COLO668 (cell line): ENCODE results near the gene NFE2L1.
"Not testable (repeated sequence)": the region's sequence is repeated elsewhere in the genome, so short reads cannot be mapped to it uniquely, and the experiment has no call there.

ENCODE experiments used
- DNase-seq: peaks from one replicate; lab custom pipeline; 2025; ENCODE audit not compliant: unreplicated experiment; lab: John Stamatoyannopoulos, UW

Gene NFE2L1

GRCh38 chr17:48067245-48067644 lies 19.1 kb downstream of the NFE2L1 start:
- no peak for DNase-seq

- not testable (repeated sequence) for DNase-seq
These were observed 19.6 kb downstream of the NFE2L1 start for GRCh38 chr17:48067808-48068207.

- peak; percentile 1 for DNase-seq
These were observed 20.4 kb downstream of the NFE2L1 start for GRCh38 chr17:48068491-48068961.

- no peak for DNase-seq
These were observed 22.0 kb downstream of the NFE2L1 start for GRCh38 chr17:48070195-48070594.

GRCh38 chr17:48071654-48072053 lies 23.5 kb downstream of the NFE2L1 start:
- no peak for DNase-seq

GRCh38 chr17:48072811-48073210 lies 24.7 kb downstream of the NFE2L1 start:
- not testable (repeated sequence) for DNase-seq

GRCh38 chr17:48073566-48074094 lies 25.5 kb downstream of the NFE2L1 start:
- DNase-seq, result not testable (repeated sequence)

GRCh38 chr17:48074322-48075081 lies 26.3 kb downstream of the NFE2L1 start:
- peak; percentile 54 for DNase-seq

- not testable (repeated sequence) for DNase-seq
These were observed 29.0 kb downstream of the NFE2L1 start for GRCh38 chr17:48077152-48077551.

GRCh38 chr17:48081858-48082257 lies 33.7 kb downstream of the NFE2L1 start:
- no peak for DNase-seq

- DNase-seq, result no peak
These were observed 36.8 kb downstream of the NFE2L1 start for GRCh38 chr17:48084932-48085331.

- DNase-seq, result no peak
These were observed 45.3 kb downstream of the NFE2L1 start for GRCh38 chr17:48093341-48094045.

- no peak for DNase-seq
These were observed 47.5 kb downstream of the NFE2L1 start for GRCh38 chr17:48095611-48096010.

GRCh38 chr17:48100160-48100559 lies 52.0 kb downstream of the NFE2L1 start:
- DNase-seq, result no peak

GRCh38 chr17:48100591-48101011 lies 52.4 kb downstream of the NFE2L1 start:
- peak; percentile 37 for DNase-seq

- peak; percentile 95 for DNase-seq
These were observed 53.0 kb downstream of the NFE2L1 start, which contains the start of gene CBX1 for GRCh38 chr17:48101012-48101720. Gene CBX1, minus strand, starts transcription at chr17:48101478. Its CDS starts 24,474 bp downstream, at chr17:48077004.

- no peak for DNase-seq
These were observed 54.0 kb downstream of the NFE2L1 start for GRCh38 chr17:48102043-48102750.

GRCh38 chr17:48102798-48103715 lies 54.9 kb downstream of the NFE2L1 start:
- no peak for DNase-seq

- DNase-seq, result no peak
These were observed 56.3 kb downstream of the NFE2L1 start for GRCh38 chr17:48104440-48104839.

- DNase-seq, result no peak
These were observed 58.6 kb downstream of the NFE2L1 start for GRCh38 chr17:48106802-48107136.
